ENCODE results near the gene ABLIM3. TPM values are rescaled to one million over a fixed set of nuclear protein-coding genes. Genes with fewer than 3 reads are reported as not detected.

The ABLIM3 gene
- total RNA-seq, 3 donors from 2014 or later (not counting 1 experiment from before 2014, with no cell fraction given), result 0.41 to 2.4 (median 1.2) TPM

GRCh38 chr5:149211566-149211965 lies 70.3 kb downstream of the ABLIM3 start:
- no peak overlapping the region for H3K4me3 Mint-ChIP-seq
- no peaks in the 10 kb centered on the region for H3K4me1 Mint-ChIP-seq
- Histone ChIP-seq H3K27ac (ENCODE audit: low read length) (no peak overlapping the region), H3K9me3 (ENCODE audit: control insufficient read depth, insufficient read depth, low read length) (no peaks in the 10 kb centered on the region), H3K4me1 (ENCODE audit: control insufficient read depth, insufficient read depth, low read length) (no peaks in the 10 kb centered on the region), H3K4me3 (ENCODE audit: low read length) (no peak overlapping the region), H3K27me3 (ENCODE audit: control insufficient read depth, insufficient read depth, low read length) (no peaks in the 10 kb centered on the region), H3K36me3 (ENCODE audit: control insufficient read depth, insufficient read depth, low read length) (no peaks in the 10 kb centered on the region)
- peaks cover 0 to 2% of the 10 kb centered on the region in 2 donors for H3K27me3 Mint-ChIP-seq (ENCODE audit: low read depth in 2 of 2)
- intact Hi-C loops (cut with micrococcal nuclease), result no loop called here
- no peak for TF ChIP-seq CTCF (IDR thresholded peaks at IDR 0.05)
- no peak for DNase-seq
- H3K27ac Mint-ChIP-seq, result no peak overlapping the region
- no peaks in the 10 kb centered on the region for H3K36me3 Mint-ChIP-seq
- H3K9me3 Mint-ChIP-seq, result no peaks in the 10 kb centered on the region
- no peak for ATAC-seq

GRCh38 chr5:149212198-149212951 lies 71.1 kb downstream of the ABLIM3 start:
- ATAC-seq (no peak), DNase-seq (no peak)
- Mint-ChIP-seq H3K4me1 (no peaks in the 10 kb centered on the region), H3K4me3 (no peak overlapping the region), H3K27ac (no peak overlapping the region), H3K27me3 (ENCODE audit: low read depth in 2 of 2) (peaks cover 3 to 4% of the 10 kb centered on the region in 2 donors), H3K36me3 (no peaks in the 10 kb centered on the region), H3K9me3 (no peaks in the 10 kb centered on the region)
- no peaks in the 10 kb centered on the region for H3K36me3 ChIP-seq (ENCODE audit: control insufficient read depth, insufficient read depth, low read length)
- no peak overlapping the region for H3K4me3 ChIP-seq (ENCODE audit: low read length)
- no peaks in the 10 kb centered on the region for H3K27me3 ChIP-seq (ENCODE audit: control insufficient read depth, insufficient read depth, low read length)
- no peaks in the 10 kb centered on the region for H3K4me1 ChIP-seq (ENCODE audit: control insufficient read depth, insufficient read depth, low read length)
- no peak for TF ChIP-seq CTCF (IDR thresholded peaks at IDR 0.05)
- WGBS (ENCODE audit: insufficient coverage), result 88% methylated on average over 7 of the region's 7 CpGs
- intact Hi-C loops (cut with micrococcal nuclease), result no loop called here
- no peaks in the 10 kb centered on the region for H3K9me3 ChIP-seq (ENCODE audit: control insufficient read depth, insufficient read depth, low read length)
- H3K27ac ChIP-seq (ENCODE audit: low read length), result no peak overlapping the region

GRCh38 chr5:149213264-149213880 lies 72.1 kb downstream of the ABLIM3 start:
- H3K27me3 Mint-ChIP-seq (ENCODE audit: low read depth in 2 of 2), result peaks cover 6 to 8% of the 10 kb centered on the region in 2 donors
- H3K27me3 ChIP-seq (ENCODE audit: control insufficient read depth, insufficient read depth, low read length), result no peaks in the 10 kb centered on the region
- WGBS (ENCODE audit: insufficient coverage), result 92% methylated on average over 13 of the region's 13 CpGs
- H3K4me1 Mint-ChIP-seq, result no peaks in the 10 kb centered on the region
- no peaks in the 10 kb centered on the region for H3K36me3 Mint-ChIP-seq
- H3K36me3 ChIP-seq (ENCODE audit: control insufficient read depth, insufficient read depth, low read length), result no peaks in the 10 kb centered on the region
- no peak overlapping the region for H3K4me3 ChIP-seq (ENCODE audit: low read length)
- intact Hi-C loops (cut with micrococcal nuclease), result no loop called here
- TF ChIP-seq CTCF (IDR thresholded peaks at IDR 0.05), result no peak
- H3K27ac Mint-ChIP-seq, result no peak overlapping the region
- H3K27ac ChIP-seq (ENCODE audit: low read length), result no peak overlapping the region
- H3K9me3 ChIP-seq (ENCODE audit: control insufficient read depth, insufficient read depth, low read length), result no peaks in the 10 kb centered on the region
- ATAC-seq (no peak), DNase-seq (no peak)
- H3K9me3 Mint-ChIP-seq, result no peaks in the 10 kb centered on the region
- no peak overlapping the region for H3K4me3 Mint-ChIP-seq
- H3K4me1 ChIP-seq (ENCODE audit: control insufficient read depth, insufficient read depth, low read length), result no peaks in the 10 kb centered on the region

Measured in natural killer cell (primary cell).